ENCODE results near the gene SLC38A4.

SLC38A4 gene

DNA sequence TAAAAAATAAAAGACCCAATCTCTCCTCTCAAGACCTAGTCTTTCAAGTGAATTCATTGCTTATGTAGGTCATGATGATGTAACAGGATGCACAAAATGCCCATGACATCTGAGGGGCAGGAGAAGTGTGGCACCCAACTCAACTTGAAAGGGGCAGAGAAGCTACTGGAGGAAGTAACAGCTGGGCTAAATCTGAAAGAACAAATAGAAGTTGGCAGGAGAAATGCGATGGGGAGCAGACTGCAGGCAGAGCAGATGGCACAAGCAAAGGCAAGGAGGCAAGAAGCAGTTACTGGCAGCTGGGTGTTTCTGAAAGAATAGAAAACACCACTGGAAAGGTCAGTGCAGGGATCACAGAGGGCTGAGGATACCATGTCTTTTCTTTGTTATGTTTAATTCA, 14.6 kb downstream of the SLC38A4 start:
- DNase-seq, result no peak

DNA sequence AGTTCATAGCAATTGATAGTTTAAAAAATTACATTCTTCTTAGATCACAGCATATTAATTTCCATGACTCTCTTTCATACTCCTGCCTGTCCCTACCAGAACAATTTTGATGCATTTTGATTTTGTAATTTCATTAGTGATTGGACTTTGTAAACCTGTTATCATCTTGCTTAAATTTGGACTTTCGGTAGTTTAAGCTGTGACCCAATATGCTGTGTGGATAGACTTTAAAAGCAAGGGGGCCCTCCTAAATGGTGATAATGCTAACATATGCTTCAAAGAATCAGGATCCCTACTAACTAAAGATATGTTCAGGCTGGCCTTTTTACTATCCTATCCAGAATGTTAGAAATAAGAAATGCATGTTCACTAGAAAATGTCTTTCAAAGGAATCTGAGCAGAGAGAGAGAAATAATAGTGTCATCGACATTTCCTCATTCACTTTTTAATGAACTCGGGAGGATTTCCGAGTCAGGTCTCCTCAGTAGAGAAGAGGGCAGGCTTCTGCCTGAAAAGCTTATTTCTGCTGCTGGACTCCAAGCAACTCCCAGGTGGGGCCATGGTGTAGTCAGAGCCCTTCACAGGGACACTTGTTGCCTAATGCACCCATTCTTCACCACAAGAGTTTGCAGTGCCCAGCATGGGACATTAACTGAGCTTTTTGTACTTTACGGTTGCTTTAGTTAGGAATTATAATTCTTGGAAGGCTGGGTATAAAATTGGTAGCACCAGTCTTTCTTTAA, 16.7 kb downstream of the SLC38A4 start:
- DNase-seq, result no peak

- DNase-seq, result no peak
These were observed 17.5 kb downstream of the SLC38A4 start for GRCh38 chr12:46808317-46808716.

GRCh38 chr12:46804054-46804453, 21.7 kb downstream of the SLC38A4 start:
- DNase-seq, result no peak

GRCh38 chr12:46803517-46803916, 22.3 kb downstream of the SLC38A4 start:
- no peak for DNase-seq

DNA sequence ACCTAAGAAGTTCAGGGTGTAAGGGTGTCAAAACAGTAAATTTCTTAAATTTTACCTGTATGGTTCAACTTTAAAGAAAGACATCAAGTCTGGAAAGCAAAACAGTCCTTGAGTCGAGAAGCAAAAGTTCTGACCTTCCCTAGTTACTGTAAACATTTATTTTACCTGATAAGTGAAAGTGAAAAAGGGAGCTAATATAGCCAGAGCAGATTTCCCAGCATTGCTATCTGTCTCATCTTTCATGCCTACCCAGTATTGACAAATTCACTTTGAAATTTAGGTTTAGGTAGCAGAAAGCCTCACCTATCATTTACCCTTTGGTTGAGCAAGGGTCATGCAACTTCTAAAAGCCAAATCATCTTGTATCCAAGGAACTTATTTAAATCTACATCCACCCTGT, 24.5 kb downstream of the SLC38A4 start:
- DNase-seq, result no peak

DNA sequence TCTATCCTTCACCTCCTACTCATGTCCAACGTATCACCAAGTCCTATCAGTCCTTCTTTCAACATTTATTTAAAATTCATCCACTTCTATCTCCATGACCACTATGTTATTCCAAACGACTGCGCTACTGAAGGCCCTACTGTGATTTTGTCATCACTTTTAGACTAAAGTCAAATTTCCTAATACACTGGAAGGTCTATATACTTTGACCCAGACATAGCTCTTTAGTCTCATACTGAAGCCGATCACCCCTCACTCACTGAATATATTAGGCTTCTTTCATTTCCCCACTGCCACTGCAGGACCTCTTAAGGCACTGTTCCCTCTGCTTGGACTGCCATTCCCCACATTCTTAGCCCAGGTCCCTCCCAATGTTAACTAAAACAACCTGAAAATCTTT, 25.6 kb downstream of the SLC38A4 start:
- no peak for DNase-seq

GRCh38 chr12:46798648-46799047, 27.1 kb downstream of the SLC38A4 start:
- DNase-seq, result no peak

- no peak for DNase-seq
These were observed 27.7 kb downstream of the SLC38A4 start for GRCh38 chr12:46798056-46798455.

DNA sequence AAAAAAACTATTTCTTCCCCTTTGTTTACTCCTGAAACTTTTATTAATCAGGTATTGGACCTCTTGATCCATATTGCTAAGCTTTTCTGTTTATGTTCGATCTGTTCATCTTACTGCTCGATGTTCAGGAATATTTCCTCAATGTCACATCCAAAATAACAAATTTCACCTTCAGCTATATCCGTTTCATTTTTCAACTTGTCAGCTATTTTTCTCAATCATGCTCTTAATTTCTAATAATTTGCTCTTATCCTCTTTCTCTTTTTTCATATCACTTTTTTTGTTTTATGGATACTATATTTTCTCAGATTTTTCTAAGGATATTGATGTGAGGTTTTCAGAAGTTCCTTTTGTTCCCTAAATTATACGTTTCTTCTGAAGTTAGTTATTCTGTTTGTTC, 29.8 kb downstream of the SLC38A4 start:
- DNase-seq, result no peak

GRCh38 chr12:46794593-46795190, 31.1 kb downstream of the SLC38A4 start:
- no peak for DNase-seq

DNA sequence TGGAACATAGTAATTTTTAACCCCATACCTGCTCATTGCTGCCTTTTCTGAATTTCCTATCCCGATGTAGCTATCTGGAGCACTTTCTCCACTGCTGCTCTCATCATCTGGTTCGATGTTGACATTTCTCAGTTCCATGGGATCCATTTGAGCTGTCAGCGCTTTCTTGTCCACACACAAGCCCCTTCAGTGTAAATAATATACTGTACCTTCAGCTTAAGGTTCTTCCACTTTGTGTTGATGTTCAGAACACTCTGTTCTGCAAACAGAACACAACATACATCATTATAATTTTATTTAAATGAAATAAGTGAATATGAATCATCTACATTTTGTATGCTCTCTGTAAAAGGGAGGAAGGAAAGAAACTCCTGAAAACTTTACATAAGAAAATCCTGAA, 32.9 kb downstream of the SLC38A4 start:
- no peak for DNase-seq

- no peak for DNase-seq
These were observed 35.7 kb downstream of the SLC38A4 start for GRCh38 chr12:46790066-46790465.

DNA sequence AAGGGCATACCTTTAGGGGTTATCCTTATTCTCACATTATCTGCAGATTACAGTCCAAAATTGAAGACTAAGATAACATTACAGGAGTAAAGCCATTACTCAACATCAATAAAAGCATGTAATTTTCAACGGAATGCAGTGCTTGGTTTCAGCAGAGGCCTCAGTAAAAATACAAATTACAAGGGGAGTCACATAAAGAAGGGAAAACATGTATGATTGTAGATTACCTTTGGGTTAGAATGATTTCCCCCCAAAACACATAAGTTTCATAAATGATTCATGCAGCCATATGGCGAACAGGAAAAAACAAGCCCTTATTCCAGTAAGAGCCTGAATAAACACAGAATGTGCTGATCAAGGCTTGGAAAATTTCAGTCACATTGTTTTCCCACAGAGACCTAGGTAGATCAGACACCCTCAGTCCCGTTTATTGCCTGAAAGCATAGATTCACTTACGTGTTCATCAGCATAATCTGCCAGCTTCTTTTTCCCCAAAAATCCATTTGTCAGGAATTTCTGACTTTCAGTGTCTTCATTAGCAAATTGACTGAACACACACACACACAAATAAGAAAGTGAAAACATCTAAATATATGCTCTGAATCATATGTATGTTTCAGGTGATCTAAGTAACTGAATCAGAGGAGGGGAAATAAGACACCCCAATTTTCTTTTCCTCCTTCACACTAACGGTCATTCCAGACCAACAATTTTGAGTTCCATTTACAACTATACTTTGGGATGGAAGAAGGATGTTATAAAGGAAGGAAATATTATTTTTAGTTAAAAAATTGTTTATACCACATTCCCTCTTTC, 37.5 kb downstream of the SLC38A4 start:
- no peak for DNase-seq

DNA sequence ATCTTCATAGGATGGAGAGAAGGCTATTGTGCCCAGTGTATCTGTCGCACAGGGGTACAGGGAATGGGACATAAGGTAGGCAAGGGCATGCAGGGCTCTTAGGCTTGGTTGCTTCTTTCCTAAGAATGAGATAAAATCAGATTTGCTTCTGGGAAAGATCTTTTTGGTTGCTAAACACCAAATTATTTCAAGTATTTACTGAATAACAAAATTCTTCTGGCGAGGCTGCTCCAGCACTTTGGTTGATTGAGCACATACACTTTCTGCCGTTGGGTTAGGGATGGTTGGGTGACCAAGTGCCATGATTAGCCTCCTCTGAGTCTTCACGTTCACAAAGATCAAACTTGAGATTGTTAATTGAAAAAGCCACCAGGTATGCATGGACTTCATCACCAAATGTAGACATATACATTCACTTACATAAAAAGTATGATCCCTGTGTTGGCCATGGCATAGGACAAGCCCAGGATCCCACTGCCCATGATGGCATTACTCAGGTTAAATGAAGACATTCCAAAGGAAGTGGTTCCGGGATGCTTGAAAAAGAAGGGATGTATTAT, 38.2 kb downstream of the SLC38A4 start:
- no peak for DNase-seq

- DNase-seq, result no peak
These were observed 39.0 kb downstream of the SLC38A4 start for GRCh38 chr12:46786774-46787173.

DNA sequence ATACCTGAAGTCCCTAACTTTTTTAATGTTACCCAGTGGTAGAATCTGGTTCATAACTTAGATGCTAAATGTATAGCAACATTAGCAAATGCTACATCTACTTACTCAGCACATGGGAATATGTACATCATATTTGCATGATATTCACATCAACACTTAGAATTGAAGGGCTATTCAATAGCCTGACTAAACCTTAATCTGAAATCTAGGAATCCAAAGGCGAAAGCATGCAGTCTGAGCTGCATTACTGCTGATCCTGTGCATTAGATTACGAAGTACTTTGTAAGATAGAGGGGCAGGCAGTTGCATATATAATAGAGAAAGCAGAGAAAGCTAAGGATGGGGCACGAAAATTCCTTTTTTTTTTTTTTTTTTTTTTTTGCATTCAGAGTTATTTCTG, 40.4 kb downstream of the SLC38A4 start:
- no peak for DNase-seq

GRCh38 chr12:46783871-46784270, 41.9 kb downstream of the SLC38A4 start:
- DNase-seq, result no peak

DNA sequence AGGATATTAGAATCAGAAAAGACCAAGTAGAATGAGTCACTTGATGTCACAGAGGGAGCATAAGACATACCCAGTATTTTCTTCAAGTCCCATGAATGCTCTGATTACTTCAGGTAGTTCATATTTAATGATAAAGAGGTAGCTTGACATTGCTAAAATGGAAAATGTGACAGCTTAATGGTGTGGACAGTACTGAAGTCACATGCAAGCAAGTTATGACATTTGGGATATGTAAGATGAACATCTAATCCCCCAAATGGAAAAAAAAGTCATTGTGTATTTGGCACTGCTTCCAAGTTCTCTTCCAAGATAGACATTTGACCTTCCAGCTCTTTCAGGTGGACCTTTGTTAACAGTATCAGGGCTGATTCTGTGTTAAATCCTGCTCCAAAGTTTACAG, 45.9 kb downstream of the SLC38A4 start:
- DNase-seq, result no peak

GRCh38 chr12:46779063-46779462, 46.7 kb downstream of the SLC38A4 start:
- DNase-seq, result no peak

DNA sequence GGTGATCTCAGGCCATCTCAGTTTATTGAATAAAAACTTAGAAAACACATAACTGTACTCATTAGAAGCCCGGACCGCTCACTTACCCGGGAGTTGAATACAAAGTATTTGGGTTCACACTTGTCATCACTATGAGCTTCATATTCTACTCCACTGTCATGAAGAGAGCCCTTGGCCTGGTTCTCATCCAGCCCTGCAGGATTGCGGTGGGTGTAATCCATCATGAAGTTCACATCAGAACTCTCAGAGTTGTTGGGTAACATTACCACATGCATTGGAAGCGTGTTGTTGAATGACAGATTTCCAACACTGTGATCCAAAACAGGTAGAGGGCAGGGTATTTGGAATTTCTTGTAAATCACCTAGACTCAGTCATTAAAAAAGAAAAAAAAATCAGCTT, 47.4 kb downstream of the SLC38A4 start:
- DNase-seq, result no peak

DNA sequence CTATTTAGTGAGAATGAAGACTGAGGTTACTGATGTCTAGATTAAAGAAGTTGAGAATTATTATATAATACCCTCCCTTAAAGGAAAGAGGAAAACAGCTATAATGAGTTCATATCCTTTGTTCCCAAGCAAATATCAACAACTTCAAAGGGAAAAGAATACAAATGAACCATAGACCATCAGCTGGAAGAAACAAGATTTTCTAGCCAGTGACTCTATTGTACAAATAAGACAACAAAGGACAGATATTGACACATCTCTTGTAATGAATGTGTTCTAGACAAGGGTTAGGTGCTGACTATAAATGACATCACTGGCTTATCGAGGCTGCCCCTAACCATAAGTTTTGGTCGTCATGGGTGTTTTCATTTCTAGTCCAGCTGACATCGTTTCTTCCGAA, 48.2 kb downstream of the SLC38A4 start:
- no peak for DNase-seq

- no peak for DNase-seq
These were observed 50.0 kb downstream of the SLC38A4 start for GRCh38 chr12:46775796-46776195.

DNA sequence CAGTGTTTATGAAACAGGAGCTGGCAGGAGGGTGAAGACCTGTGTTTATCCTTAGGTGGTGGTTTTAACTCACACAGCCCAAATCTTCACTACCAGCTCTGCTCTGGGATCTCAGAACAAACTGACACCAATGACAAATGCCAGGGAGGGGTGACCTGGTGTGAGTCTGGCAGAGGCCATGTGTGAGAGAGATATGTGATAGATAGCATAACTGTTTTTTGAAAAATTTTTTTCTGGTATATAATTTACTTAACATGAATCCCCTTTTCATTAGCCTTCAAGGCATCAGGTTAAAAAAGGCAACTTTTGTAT, 51.5 kb downstream of the SLC38A4 start:
- no peak for DNase-seq
